Coronary artery (tissue), 2 donors: ENCODE results near the gene UPK3B.
"Not testable (repeated sequence)": the region's sequence is repeated elsewhere in the genome, so short reads cannot be mapped to it uniquely, and the experiment has no call there.

Experiments
- DNase-seq: peaks from one replicate; pipeline ENCODE4 v3.0.0-alpha.2; 2017; ENCODE audit warnings: low spot score
- H3K27ac ChIP-seq, 2 donors: fragments of 200-600 bp; sonication (generic); one replicate each; pipeline ENCODE4 v1.5.1; 2016 to 2019
- H3K4me3 ChIP-seq: fragments of 200-600 bp; sonication (generic); 2 replicates; pipeline ENCODE4 v1.5.1; 2016; ENCODE audit warnings: mild to moderate bottlenecking, moderate library complexity
- TF ChIP-seq, protein P1 (sequence below): fragments of 200-600 bp; sonication (generic); IDR thresholded peaks from one replicate; pipeline ENCODE4 v1.5.1; 2019; ENCODE audit warnings: antibody characterized with exemption

Gene UPK3B

DNA sequence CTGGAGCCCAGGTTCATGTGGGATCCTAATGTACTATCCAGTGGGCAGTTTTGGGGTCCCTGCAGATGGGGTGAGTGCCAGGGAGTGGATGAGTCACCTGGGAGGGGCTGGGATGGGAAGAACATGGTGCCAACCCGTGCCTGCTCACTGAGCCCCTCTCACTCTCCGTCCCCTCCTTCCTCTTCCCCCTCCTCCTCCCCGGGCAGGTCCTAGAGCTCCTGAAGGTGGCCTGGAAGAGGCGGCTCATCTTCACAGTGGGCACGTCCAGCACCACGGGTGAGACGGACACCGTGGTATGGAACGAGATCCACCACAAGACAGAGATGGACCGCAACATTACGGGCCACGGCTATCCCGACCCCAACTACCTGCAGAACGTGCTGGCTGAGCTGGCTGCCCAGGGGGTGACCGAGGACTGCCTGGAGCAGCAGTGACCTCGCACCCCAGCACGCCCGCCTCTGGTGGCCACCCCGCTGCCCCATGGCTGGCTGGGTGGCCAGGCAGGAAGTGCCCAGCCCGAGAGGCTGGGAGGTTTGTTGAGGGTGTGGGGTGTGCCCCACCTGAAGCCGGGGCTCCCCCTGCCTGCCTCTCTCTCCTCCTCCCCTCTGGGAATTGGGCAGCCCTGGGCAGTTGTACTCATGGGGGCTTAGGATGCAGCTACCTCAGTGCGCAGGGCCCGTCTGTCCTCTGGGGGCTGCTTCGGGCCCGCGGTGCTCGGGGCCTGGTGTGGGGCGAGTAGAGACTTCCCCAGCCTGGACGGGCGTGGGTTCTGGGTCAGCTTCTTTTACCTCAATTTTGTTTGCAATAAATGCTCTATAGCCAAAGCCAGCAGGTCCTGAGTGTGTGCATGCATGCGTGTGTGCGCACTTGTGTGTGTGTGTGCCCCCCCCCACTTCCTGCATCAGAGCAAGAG, 4.9 kb upstream of the UPK3B start:
- Histone ChIP-seq H3K4me3 (no peak overlapping the region), H3K27ac (no peak overlapping the region)
- TF ChIP-seq, protein P1, sequence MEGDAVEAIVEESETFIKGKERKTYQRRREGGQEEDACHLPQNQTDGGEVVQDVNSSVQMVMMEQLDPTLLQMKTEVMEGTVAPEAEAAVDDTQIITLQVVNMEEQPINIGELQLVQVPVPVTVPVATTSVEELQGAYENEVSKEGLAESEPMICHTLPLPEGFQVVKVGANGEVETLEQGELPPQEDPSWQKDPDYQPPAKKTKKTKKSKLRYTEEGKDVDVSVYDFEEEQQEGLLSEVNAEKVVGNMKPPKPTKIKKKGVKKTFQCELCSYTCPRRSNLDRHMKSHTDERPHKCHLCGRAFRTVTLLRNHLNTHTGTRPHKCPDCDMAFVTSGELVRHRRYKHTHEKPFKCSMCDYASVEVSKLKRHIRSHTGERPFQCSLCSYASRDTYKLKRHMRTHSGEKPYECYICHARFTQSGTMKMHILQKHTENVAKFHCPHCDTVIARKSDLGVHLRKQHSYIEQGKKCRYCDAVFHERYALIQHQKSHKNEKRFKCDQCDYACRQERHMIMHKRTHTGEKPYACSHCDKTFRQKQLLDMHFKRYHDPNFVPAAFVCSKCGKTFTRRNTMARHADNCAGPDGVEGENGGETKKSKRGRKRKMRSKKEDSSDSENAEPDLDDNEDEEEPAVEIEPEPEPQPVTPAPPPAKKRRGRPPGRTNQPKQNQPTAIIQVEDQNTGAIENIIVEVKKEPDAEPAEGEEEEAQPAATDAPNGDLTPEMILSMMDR: no peak
- no peak for DNase-seq

DNA sequence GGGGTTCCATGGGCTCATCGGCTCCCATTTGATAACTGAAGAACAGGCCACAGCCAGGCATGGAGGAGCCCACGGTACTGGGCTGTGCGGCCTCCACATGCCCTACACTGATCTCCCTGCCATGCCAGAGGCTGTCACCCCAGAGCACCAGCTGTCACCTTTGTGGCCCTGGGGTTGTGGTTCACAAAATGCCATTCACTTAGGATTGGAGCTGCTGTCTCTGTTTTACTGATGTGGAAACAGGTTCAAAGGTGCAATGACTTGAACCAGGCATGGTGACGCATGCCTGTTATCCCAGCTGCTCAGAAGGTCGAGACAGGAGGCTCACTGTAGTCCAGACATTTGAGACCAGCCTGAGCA, 4.3 kb upstream of the UPK3B start:
- DNase-seq: no peak
- TF ChIP-seq, protein P1: no peak
- H3K4me3 ChIP-seq: no peak overlapping the region
- no peak overlapping the region for H3K27ac ChIP-seq

DNA sequence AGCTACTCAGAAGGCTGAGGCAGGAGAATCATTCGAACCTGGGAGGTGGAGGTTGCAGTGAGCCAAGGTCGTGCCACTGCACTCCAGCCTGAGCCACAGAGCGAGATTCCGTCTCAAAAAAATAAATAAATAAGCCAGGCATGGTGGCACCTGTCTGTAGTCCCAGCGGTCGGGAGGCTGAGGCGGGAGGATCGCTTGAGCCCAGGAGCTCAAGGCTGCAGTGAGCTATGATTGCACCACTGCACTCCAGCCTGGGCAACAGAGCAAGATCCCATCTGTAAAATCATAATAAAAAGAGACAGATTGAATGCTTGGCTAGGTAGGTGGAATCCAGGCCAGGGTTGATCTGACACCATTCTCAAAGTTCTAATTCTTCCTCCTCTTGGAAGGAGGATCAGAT, 3.7 kb upstream of the UPK3B start:
- not testable (repeated sequence) for H3K27ac ChIP-seq

DNA sequence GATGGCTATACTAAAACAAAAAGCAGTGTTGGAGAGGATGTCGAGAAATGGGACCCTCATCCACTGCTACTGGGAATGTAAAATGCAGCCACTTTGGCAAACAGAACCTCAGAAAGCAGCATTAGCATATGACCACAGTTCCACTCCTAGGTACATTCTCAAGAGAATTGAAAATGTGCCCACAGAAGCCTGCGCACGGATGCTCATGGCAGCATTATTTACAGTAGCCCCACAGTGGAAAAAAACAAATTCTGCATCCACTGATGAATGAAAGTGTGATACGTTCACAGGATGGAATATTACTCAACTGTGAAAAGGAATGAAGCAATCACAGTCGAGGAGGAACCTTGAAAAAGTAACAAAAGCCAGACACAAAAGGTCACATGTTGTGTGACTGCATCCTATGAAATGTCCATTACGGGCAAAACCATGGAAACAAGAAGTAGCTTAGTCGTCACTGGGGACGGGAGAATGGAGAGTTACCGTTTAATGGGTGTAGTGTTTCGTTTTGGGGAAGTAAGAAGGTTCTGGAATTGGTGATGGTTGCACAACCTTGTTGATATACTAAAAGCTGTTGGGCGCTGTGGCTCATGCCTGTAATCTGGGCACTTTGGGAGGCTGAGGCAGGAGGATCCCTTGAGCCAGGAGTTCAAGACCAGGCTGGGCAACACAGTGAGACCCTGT, 2.5 kb upstream of the UPK3B start:
- DNase-seq: no peak

More for the DNA sequence above, 3.7 kb upstream of the UPK3B start:
- DNase-seq, H3K4me3 ChIP-seq: not testable (repeated sequence)

DNA sequence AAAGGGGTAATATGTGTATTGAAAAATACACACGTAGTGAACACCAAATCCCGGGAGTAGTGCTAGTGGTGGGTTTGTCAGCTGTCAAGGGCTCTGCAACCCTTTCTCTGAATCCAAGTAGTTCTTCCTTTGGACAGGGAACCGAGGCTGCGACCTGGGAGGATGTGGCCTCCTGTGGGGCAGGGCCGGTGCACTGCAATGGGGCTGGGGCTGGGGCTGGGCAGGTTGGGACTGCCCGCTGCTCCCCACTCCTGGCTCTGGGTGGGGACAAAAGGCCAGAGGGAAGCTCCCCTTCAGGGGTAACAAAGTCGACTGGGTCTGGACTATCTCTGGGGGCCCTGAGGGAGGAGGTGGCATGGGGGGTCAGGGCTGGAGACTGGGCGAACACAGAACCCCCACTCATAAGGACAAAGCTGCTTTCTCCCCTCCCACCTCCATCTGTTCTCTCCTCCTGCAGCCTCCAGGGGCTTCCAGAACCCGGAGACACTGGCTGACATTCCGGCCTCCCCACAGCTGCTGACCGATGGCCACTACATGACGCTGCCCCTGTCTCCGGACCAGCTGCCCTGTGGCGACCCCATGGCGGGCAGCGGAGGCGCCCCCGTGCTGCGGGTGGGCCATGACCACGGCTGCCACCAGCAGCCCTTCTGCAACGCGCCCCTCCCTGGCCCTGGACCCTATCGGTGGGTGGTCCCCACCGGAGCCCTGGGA, 1.0 kb downstream of the UPK3B start:
- H3K27ac ChIP-seq, DNase-seq, H3K4me3 ChIP-seq: not testable (repeated sequence)

More for the DNA sequence above, 2.5 kb upstream of the UPK3B start:
- no peak overlapping the region for H3K27ac ChIP-seq
- TF ChIP-seq, protein P1: no peak
- H3K4me3 ChIP-seq: no peak overlapping the region

DNA sequence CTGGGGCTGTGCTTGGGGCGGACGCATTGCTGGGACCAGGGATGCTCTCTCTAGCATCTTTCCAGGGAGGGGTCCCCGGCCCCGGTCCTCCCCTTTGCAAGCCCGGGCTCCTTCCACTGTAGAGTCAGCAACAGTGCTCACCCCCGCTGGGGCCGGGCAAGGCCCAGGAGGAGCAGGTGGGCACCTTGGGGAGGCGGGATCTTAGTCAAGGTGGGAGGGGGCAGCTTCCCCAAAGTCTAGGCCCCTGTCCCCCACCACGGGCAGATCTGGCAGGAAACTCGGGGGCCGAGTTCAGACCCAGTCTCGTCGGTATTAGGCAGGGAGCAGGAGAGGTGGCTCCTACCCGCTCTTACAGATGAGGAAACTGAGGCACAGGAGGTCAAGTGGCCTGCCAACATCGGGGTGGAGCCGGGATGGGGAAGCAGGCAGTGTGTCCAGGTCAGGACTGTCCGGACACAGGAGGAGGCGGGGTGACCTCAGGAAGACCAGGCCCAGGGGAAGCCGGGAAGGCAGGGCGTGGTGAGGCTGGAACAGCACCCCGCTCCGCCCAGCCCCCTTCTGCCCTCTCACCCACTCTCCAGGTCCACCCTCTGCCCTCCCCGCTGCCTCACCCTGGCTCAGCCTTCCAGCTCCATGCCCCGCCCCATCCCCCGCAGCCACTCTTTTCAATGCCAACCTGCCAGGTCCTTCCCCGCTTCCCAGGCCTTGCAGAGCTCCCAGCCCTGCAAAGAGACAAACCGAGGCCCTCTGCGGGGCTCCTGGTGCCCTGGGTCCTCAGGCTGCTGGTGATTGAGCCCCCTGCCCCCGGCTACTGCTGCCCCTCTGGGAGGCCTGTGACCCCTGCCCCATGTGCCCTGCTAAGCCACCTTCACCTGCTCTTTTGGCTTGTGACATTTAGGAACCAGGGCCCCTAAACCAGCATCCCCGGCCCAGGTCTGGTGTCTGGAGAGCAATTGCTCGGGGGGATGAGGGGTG, 1.8 kb downstream of the UPK3B start:
- H3K4me3 ChIP-seq, H3K27ac ChIP-seq, DNase-seq: not testable (repeated sequence)

DNA sequence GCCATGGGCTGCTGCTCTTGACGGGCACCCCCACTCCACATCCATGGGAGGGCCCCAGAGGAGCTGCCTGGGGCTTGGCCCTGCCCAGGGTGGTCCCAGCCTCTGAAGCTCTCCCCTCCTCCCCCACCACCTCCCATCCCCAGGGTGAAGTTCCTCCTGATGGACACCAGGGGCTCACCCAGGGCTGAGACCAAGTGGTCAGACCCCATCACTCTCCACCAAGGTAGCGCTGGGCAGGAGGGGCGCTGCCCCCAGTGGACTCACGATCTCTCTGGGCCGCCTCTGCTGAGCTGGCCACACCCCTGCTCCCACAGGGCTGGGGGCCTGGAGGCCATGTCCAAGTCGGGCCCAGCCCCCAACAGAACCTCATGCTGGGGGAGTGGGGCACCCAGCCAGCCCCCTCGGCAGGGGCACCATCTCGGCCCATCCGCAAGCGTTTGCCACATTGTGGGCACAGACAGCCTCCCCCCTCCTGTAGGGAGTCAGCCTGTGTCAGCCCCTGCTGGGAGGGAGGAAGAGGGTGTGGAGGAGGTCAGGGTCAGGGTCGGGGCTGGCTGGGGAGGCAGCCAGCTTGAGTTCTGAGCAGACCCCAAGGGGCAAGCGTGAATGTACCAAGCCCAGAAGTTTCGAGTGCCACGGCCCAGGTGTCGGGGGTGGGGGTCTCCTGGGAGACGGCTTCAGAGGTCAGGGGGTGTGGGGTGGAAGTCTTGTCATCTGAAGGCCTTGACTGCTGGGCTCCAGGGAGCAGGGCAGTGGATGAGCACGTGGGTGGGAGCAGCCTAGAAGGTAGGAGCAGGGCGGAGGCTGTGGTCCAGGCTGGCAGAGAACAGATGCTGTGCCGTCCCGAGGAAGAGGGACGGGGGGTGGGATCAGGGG, 2.8 kb downstream of the UPK3B start:
- TF ChIP-seq, protein P1: no peak
- H3K27ac ChIP-seq: peak overlapping the region in 1 of 2 donors; percentile 16
- DNase-seq: no peak
- H3K4me3 ChIP-seq: no peak overlapping the region
